GM12878 (cell line): ENCODE data around the gene SMCP. TPM values are rescaled to one million over a fixed set of nuclear protein-coding genes. Genes with fewer than 3 reads are reported as not detected.

Experiments used
- ATAC-seq: fragments of 200-7000 bp; cut with Tn5 transposase; 3 replicates; pipeline ENCODE4 v1.9.1; 2020; ENCODE audit warnings: mild to moderate bottlenecking, moderate library complexity
- BruUV-seq: library from RNA; stranded (reverse); fragments of 400-500 nt; replicated peaks from 2 replicates; lab custom pipeline; 2021; lab: Mats Ljungman, UMichigan
- CTCF ChIA-PET: fragments of 300-600 bp; sonication (Branson Sonifier 250); formaldehyde crosslinking; extraction: SDS; loops from one replicate; lab custom pipeline; 2021; ENCODE audit warnings: inconsistent platforms; lab: Yijun Ruan, JAX
- POLR2A ChIA-PET: fragments of 350-600 bp; formaldehyde crosslinking; extraction: SDS; loops from one replicate; lab custom pipeline; 2021; ENCODE audit warnings: inconsistent platforms; lab: Charles Lee
- RAD21 ChIA-PET: fragments of 300-600 bp; sonication (Branson Sonifier 250); formaldehyde crosslinking; loops from one replicate; lab custom pipeline; 2023; ENCODE audit warnings: antibody characterized with exemption; ENCODE audit not compliant: unreplicated experiment; lab: Charles Lee
- SMC1A ChIA-PET: fragments of 300-600 bp; sonication (Branson Sonifier 250); formaldehyde crosslinking; loops from one replicate; lab custom pipeline; 2023; ENCODE audit not compliant: unreplicated experiment, uncharacterized antibody; lab: Charles Lee
- DNase-seq: peaks from one replicate; pipeline ENCODE4 v3.0.0-alpha.2; 2011; ENCODE audit warnings: low read depth, low spot score
- FAIRE-seq: peaks from 3 replicates; lab custom pipeline; 2011; peaks lifted over from hg19 to GRCh38; lab: Jason Lieb, UNC
- H2AFZ ChIP-seq: 2 replicates; pipeline ENCODE4 v1.6.0; 2011; ENCODE audit warnings: low read depth, low read length, control low read depth; ENCODE audit not compliant: control insufficient read depth
- H3K27ac ChIP-seq: 2 replicates; pipeline ENCODE4 v1.5.1; 2011; ENCODE audit warnings: control low read depth; ENCODE audit not compliant: control insufficient read depth, insufficient read depth
- H3K27me3 ChIP-seq, 2 experiments: replicated peaks in 1 of 2; 2 replicates each; pipeline versions ENCODE4 v1.6.0 to v1.6.1; 2011; ENCODE audit warnings: low read length in 1 of 2; ENCODE audit not compliant: control insufficient read depth in 2 of 2, insufficient read depth in 2 of 2
- H3K36me3 ChIP-seq, 2 experiments: 2 replicates each; pipeline ENCODE4 v1.5.1; 2011; ENCODE audit warnings: low read length in 1 of 2; ENCODE audit not compliant: control insufficient read depth in 2 of 2, insufficient read depth in 2 of 2
- H3K4me1 ChIP-seq: 2 replicates; pipeline ENCODE4 v1.6.1; 2011; ENCODE audit warnings: mild to moderate bottlenecking, low read length, moderate library complexity, mixed read lengths; ENCODE audit not compliant: control insufficient read depth, insufficient read depth
- H3K4me2 ChIP-seq: 2 replicates; pipeline ENCODE4 v1.6.0; 2011; ENCODE audit warnings: control low read depth; ENCODE audit not compliant: control insufficient read depth, insufficient read depth
- H3K4me3 ChIP-seq: fragments of 200-600 bp; sonication (generic); 2 replicates; pipeline ENCODE4 v1.5.1; 2016
- H3K79me2 ChIP-seq: 2 replicates; pipeline ENCODE4 v1.6.0; 2011; ENCODE audit warnings: low read length; ENCODE audit not compliant: control insufficient read depth, insufficient read depth
- H3K9ac ChIP-seq: 2 replicates; pipeline ENCODE4 v1.8.0; 2011; ENCODE audit warnings: low read length, control low read depth, mixed read lengths; ENCODE audit not compliant: control insufficient read depth, insufficient read depth
- H3K9me3 ChIP-seq: replicated peaks from 3 replicates; pipeline ENCODE4 v1.5.1; 2011; ENCODE audit warnings: mild to moderate bottlenecking, low read length; ENCODE audit not compliant: control insufficient read depth, insufficient read depth
- H4K20me1 ChIP-seq: 2 replicates; pipeline ENCODE4 v1.6.0; 2011; ENCODE audit not compliant: control insufficient read depth, insufficient read depth
- BMI1 ChIP-seq: fragments of 450-650 bp; IDR thresholded peaks from 2 replicates; pipeline ENCODE4 v1.6.1; 2016; ENCODE audit warnings: mild to moderate bottlenecking, moderate library complexity, borderline replicate concordance
- CHD1 ChIP-seq: IDR thresholded peaks from 2 replicates; pipeline ENCODE4 v1.6.1; 2012; ENCODE audit warnings: low read depth, low read length, improper control_type of control experiment
- E2F4 ChIP-seq: IDR thresholded peaks from 2 replicates; pipeline ENCODE4 v1.6.1; 2012; ENCODE audit warnings: low read depth, low read length, improper control_type of control experiment
- IKZF2 ChIP-seq, 2 experiments: fragments of 450-650 bp; IDR thresholded peaks; 2 replicates each; pipeline ENCODE4 v1.6.1; 2017; ENCODE audit warnings: mild to moderate bottlenecking in 2 of 2, moderate library complexity in 2 of 2
- JUND ChIP-seq: IDR thresholded peaks from 2 replicates; pipeline ENCODE4 v1.6.1; 2012; ENCODE audit warnings: low read depth, mild to moderate bottlenecking, low read length, improper control_type of control experiment, moderate library complexity
- MEF2B ChIP-seq: fragments of 450-650 bp; IDR thresholded peaks from 2 replicates; pipeline ENCODE4 v1.6.1; 2018; ENCODE audit warnings: mild to moderate bottlenecking, moderate library complexity; ENCODE audit not compliant: partially characterized antibody, poor library complexity, severe bottlenecking
- MTA2 ChIP-seq: fragments of 450-650 bp; IDR thresholded peaks from 2 replicates; pipeline ENCODE4 v1.6.1; 2016; ENCODE audit warnings: low read depth, mild to moderate bottlenecking, moderate library complexity
- POLR2AphosphoS2 ChIP-seq: IDR thresholded peaks from 2 replicates; pipeline ENCODE4 v1.6.1; 2011; ENCODE audit warnings: low read depth, mild to moderate bottlenecking, low read length, improper control_type of control experiment, moderate library complexity
- SIN3A ChIP-seq: IDR thresholded peaks from 2 replicates; pipeline ENCODE4 v1.6.1; 2012; ENCODE audit warnings: low read depth, low read length, improper control_type of control experiment
- SMAD5 ChIP-seq: IDR thresholded peaks from 2 replicates; pipeline ENCODE4 v1.6.1; 2016; ENCODE audit warnings: antibody characterized with exemption, low read depth
- USF1 ChIP-seq: IDR thresholded peaks from 2 replicates; pipeline ENCODE4 v1.6.1; 2011; ENCODE audit warnings: borderline replicate concordance, low read depth, mild to moderate bottlenecking, moderate library complexity, mixed read lengths, low read length; ENCODE audit not compliant: insufficient read depth; ENCODE audit errors: extremely low read length
- ZNF207 ChIP-seq: fragments of 450-650 bp; IDR thresholded peaks from 2 replicates; pipeline ENCODE4 v1.6.1; 2014; ENCODE audit warnings: antibody characterized with exemption, mild to moderate bottlenecking, borderline replicate concordance
- WGBS: methylation state at CpG from one replicate; pipeline ENCODE4 v1.1.6; 2016; ENCODE audit warnings: low lambda C conversion rate; ENCODE audit not compliant: insufficient replicate concordance, insufficient coverage; ENCODE audit errors: missing lambda C conversion rate; 5-methylcytosine and 5-hydroxymethylcytosine counted together
- in situ Hi-C: fragments of 300-500 bp; cut with MboI; formaldehyde crosslinking; loops from 9 replicates; pipeline ENCODE4 v1.14.3; 2018; ENCODE audit warnings: mixed read lengths
- intact Hi-C: fragments of 100-400 bp; cut with micrococcal nuclease; formaldehyde crosslinking; loops from one replicate; pipeline ENCODE4 v1.14.2; 2022; ENCODE audit not compliant: unreplicated experiment
- polyA plus RNA-seq, 11 experiments: library from polyadenylated mRNA; depleted of rRNA in 4 of 11; unstranded in 6 of 11; stranded (reverse) in 5 of 11; fragments of >200 nt; fragmentation: Nextera tagmentation in 4 of 11; fragmentation: Illumina TruSeq in 1 of 11; extraction: Ambion mirVana in 4 of 11; extraction: Trizol in 1 of 11; gene quantifications; 1 replicate in 1 of 11; 2 replicates in 10 of 11; pipeline versions ENCODE4 v1.2.1 to v1.2.3, GENCODE V29; 2011 to 2016; ENCODE audit warnings: inconsistent platforms in 2 of 11, missing spikeins in 2 of 11, low read depth in 1 of 11
- total RNA-seq, 4 experiments: library from RNA; depleted of rRNA in 3 of 4; stranded (reverse); fragments of >200 nt in 3 of 4; fragmentation: Illumina TruSeq in 1 of 4; extraction: Trizol in 1 of 4; gene quantifications; 2 replicates each; pipeline versions ENCODE4 v1.2.1 to v1.2.3, GENCODE V29; 2013 to 2021
- TF ChIP-seq, protein P1 (sequence below): fragments of 450-650 bp; IDR thresholded peaks from 2 replicates; pipeline ENCODE4 v1.6.1; 2014; ENCODE audit warnings: mild to moderate bottlenecking
- TF ChIP-seq, protein P2 (sequence below): fragments of 450-650 bp; conservative IDR thresholded peaks from 2 replicates; pipeline ENCODE4 v1.6.1; 2017; ENCODE audit warnings: mild to moderate bottlenecking, moderate library complexity
- TF ChIP-seq, protein P3 (sequence below), 3 experiments: IDR thresholded peaks in 2 of 3; conservative IDR thresholded peaks in 1 of 3; 2 replicates each; pipeline ENCODE4 v1.5.1; 2011; ENCODE audit warnings: low read depth in 3 of 3, low read length in 3 of 3, mild to moderate bottlenecking in 3 of 3, control low read depth in 2 of 3, moderate library complexity in 2 of 3, inconsistent platforms in 1 of 3, mixed read lengths in 1 of 3; ENCODE audit not compliant: control insufficient read depth in 2 of 3, insufficient read depth in 1 of 3; ENCODE audit errors: extremely low read depth in 1 of 3

The SMCP gene
- total and polyA plus RNA-seq, 10 of the 15 experiments (the other 5 are each of a cell fraction or from before 2014, with no cell fraction given) = 0.16 to 0.69 (median 0.27) TPM; not detected in 7

GRCh38 chr1:152928671-152929070 is 50.5 kb downstream of the SMCP start (continued):
- TF ChIP-seq JUND (no peak), SMAD5 (no peak), E2F4 (no peak), ZNF207 (no peak), BMI1 (no peak)
- TF ChIP-seq, protein P1, sequence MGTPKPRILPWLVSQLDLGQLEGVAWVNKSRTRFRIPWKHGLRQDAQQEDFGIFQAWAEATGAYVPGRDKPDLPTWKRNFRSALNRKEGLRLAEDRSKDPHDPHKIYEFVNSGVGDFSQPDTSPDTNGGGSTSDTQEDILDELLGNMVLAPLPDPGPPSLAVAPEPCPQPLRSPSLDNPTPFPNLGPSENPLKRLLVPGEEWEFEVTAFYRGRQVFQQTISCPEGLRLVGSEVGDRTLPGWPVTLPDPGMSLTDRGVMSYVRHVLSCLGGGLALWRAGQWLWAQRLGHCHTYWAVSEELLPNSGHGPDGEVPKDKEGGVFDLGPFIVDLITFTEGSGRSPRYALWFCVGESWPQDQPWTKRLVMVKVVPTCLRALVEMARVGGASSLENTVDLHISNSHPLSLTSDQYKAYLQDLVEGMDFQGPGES = no peak
- TF ChIP-seq, protein P2, sequence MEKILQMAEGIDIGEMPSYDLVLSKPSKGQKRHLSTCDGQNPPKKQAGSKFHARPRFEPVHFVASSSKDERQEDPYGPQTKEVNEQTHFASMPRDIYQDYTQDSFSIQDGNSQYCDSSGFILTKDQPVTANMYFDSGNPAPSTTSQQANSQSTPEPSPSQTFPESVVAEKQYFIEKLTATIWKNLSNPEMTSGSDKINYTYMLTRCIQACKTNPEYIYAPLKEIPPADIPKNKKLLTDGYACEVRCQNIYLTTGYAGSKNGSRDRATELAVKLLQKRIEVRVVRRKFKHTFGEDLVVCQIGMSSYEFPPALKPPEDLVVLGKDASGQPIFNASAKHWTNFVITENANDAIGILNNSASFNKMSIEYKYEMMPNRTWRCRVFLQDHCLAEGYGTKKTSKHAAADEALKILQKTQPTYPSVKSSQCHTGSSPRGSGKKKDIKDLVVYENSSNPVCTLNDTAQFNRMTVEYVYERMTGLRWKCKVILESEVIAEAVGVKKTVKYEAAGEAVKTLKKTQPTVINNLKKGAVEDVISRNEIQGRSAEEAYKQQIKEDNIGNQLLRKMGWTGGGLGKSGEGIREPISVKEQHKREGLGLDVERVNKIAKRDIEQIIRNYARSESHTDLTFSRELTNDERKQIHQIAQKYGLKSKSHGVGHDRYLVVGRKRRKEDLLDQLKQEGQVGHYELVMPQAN = no peak

DNA sequence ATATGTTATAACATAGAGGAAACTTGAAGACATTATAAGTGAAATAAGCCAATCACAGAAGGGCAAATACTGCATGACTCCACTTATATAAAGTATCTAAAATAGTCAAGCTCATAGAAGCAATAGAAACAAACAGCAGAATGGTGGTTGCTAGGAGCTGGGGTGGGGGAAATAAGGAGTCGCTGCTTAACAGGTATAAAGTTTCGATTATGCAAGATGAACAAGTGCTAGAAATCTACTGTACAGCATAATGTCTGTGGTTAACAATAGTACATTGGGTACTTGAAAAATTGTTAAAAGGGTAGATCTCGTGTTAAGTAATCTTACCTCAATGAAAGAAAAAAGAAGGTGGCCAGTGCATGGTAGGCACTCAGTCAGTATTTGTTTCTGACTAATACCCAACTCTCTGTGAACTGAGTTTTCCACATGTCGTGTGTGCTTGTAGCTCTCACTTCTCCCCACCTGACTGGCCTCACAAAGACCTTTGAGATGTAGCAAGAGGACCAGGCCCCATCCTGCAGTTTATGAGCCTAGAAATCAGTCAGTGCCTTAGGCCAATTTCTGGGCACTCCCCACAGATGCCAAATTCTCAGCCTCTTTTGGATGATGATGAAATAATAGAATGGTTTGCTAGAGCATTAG is 54.2 kb downstream of the SMCP start:
- RAD21 ChIA-PET = no interaction called here
- peak; percentile 22; the same call in 2 of the 3 replicates for ATAC-seq
- SMC1A ChIA-PET = no interaction called here
- TF ChIP-seq MTA2 (no peak), POLR2AphosphoS2 (no peak), IKZF2 (IDR thresholded peaks at IDR 0.05) (no peak), MEF2B (no peak), SIN3A (no peak), CHD1 (no peak), USF1 (no peak)
- TF ChIP-seq, protein P3, sequence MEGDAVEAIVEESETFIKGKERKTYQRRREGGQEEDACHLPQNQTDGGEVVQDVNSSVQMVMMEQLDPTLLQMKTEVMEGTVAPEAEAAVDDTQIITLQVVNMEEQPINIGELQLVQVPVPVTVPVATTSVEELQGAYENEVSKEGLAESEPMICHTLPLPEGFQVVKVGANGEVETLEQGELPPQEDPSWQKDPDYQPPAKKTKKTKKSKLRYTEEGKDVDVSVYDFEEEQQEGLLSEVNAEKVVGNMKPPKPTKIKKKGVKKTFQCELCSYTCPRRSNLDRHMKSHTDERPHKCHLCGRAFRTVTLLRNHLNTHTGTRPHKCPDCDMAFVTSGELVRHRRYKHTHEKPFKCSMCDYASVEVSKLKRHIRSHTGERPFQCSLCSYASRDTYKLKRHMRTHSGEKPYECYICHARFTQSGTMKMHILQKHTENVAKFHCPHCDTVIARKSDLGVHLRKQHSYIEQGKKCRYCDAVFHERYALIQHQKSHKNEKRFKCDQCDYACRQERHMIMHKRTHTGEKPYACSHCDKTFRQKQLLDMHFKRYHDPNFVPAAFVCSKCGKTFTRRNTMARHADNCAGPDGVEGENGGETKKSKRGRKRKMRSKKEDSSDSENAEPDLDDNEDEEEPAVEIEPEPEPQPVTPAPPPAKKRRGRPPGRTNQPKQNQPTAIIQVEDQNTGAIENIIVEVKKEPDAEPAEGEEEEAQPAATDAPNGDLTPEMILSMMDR (IDR thresholded peaks at IDR 0.05 in 2 of 3, conservative IDR thresholded peaks at IDR 0.05 in 1 of 3; ENCODE audit: control insufficient read depth in 2 of 3, extremely low read depth in 1 of 3, insufficient read depth in 1 of 3, low read depth in 3 of 3, low read length in 3 of 3) = no peak

More for the DNA sequence above, 54.2 kb downstream of the SMCP start:
- FAIRE-seq = peak; percentile 27
- intact Hi-C loops = no loop called here
- no peak overlapping the region for H3K9ac ChIP-seq
- no peak overlapping the region for H2AFZ ChIP-seq
- POLR2A ChIA-PET = no interaction called here
- H3K79me2 ChIP-seq = no peaks in the 10 kb centered on the region
- H3K27me3 ChIP-seq = peaks cover 0 to 2% of the 10 kb centered on the region in 2 experiments; a peak in 2 of 4 replicates
- no peak overlapping the region for H3K4me3 ChIP-seq
- no TSS peak for BruUV-seq
- H3K4me2 ChIP-seq = no peak overlapping the region
- H3K4me1 ChIP-seq = no peaks in the 10 kb centered on the region
- H3K36me3 ChIP-seq = no peaks in the 10 kb centered on the region
- no peak overlapping the region for H3K27ac ChIP-seq
- CTCF ChIA-PET = no interaction called here
- in situ Hi-C loops = no loop called here
- no peak for DNase-seq
- 44% methylated on average over 4 of the region's 4 CpGs for WGBS
- no peaks in the 10 kb centered on the region for H4K20me1 ChIP-seq
- no peaks in the 10 kb centered on the region for H3K9me3 ChIP-seq
